Nephron progenitor cell (in vitro differentiated cells): ENCODE results near the gene NPBWR2.

ENCODE experiments used
- DNase-seq: peaks from one replicate; pipeline ENCODE4 v3.0.0; 2021
- H3K27ac Mint-ChIP-seq: 2 replicates; pipeline ENCODE4 v1.8.0; 2021; ENCODE audit warnings: mild to moderate bottlenecking, moderate library complexity, mixed read lengths
- H3K27me3 Mint-ChIP-seq: 2 replicates; pipeline ENCODE4 v1.8.0; 2021; ENCODE audit warnings: mild to moderate bottlenecking, low read depth, mixed read lengths; ENCODE audit not compliant: poor library complexity
- H3K36me3 Mint-ChIP-seq: 2 replicates; pipeline ENCODE4 v1.8.0; 2021; ENCODE audit warnings: low read depth, mixed read lengths
- H3K4me1 Mint-ChIP-seq: 2 replicates; pipeline ENCODE4 v1.8.0; 2021; ENCODE audit warnings: mixed read lengths
- H3K4me3 Mint-ChIP-seq: 2 replicates; pipeline ENCODE4 v1.8.0; 2021; ENCODE audit warnings: mild to moderate bottlenecking, moderate library complexity, mixed read lengths
- H3K9me3 Mint-ChIP-seq: 2 replicates; pipeline ENCODE4 v1.8.0; 2021; ENCODE audit warnings: mild to moderate bottlenecking, moderate library complexity, mixed read lengths
- TF ChIP-seq, protein P1 (sequence below): fragments of 200-600 bp; sonication (generic); IDR thresholded peaks from 2 replicates; pipeline ENCODE4 v1.5.0; 2021; ENCODE audit warnings: antibody characterized with exemption

NPBWR2 gene

DNA sequence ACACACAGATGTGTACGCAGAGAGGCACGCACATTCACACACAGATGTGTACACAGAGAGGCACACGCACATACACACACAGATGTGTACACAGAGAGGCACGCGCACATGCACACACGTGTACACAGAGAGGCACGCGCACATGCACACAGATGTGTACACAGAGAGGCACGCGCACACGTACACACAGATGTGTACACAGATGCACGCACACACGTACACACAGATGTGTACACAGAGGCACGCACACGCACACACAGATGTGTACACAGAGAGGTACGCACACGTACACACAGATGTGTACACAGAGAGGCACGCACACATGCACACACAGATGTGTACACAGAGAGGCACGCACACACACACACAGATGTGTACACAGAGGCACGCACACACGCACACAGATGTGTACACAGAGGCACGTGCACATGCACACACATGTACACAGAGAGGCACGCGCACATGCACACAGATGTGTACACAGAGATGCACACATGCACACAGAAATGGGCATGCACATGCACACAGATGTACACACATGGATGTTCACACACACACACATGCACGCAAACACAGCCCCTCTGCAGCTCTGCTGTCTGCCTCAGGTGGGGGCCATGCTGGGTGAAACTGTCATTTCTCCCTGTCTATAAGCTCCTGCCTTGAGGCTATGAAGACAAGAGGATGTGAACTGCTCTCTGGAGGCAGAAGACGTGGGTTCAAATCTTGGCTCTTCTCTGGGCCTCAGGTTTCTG is 42.6 kb upstream of the NPBWR2 start:
- Mint-ChIP-seq H3K27me3 (peaks cover 27% of the 10 kb centered on the region), H3K4me1 (no peaks in the 10 kb centered on the region), H3K27ac (no peak overlapping the region), H3K4me3 (no peak overlapping the region), H3K9me3 (peaks cover 8% of the 10 kb centered on the region), H3K36me3 (no peaks in the 10 kb centered on the region)
- no peak for DNase-seq
- TF ChIP-seq, protein P1, sequence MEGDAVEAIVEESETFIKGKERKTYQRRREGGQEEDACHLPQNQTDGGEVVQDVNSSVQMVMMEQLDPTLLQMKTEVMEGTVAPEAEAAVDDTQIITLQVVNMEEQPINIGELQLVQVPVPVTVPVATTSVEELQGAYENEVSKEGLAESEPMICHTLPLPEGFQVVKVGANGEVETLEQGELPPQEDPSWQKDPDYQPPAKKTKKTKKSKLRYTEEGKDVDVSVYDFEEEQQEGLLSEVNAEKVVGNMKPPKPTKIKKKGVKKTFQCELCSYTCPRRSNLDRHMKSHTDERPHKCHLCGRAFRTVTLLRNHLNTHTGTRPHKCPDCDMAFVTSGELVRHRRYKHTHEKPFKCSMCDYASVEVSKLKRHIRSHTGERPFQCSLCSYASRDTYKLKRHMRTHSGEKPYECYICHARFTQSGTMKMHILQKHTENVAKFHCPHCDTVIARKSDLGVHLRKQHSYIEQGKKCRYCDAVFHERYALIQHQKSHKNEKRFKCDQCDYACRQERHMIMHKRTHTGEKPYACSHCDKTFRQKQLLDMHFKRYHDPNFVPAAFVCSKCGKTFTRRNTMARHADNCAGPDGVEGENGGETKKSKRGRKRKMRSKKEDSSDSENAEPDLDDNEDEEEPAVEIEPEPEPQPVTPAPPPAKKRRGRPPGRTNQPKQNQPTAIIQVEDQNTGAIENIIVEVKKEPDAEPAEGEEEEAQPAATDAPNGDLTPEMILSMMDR = no peak

DNA sequence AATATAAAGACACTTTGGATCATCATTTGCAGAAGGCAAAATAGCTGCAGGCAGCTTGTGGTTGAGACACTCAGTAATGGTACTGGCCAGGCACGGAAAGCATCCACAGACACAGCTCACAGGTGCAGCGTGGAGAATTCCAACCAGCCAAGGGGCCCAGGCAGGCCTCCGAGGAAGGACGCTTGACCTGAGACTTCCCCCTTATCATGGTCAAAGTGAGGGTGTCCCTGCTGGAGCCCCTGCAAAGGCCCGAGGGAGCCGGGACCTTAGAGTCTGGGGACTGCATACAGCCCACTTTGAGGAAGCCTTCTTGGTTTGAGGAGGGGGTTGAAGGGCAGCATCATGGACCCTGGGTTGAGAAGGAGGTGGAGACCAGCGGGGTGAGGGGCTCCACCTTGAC is 41.8 kb upstream of the NPBWR2 start:
- no peak overlapping the region for H3K27ac Mint-ChIP-seq
- DNase-seq = no peak
- peaks cover 17% of the 10 kb centered on the region for H3K9me3 Mint-ChIP-seq
- H3K27me3 Mint-ChIP-seq = peaks cover 26% of the 10 kb centered on the region
- no peaks in the 10 kb centered on the region for H3K4me1 Mint-ChIP-seq
- no peak overlapping the region for H3K4me3 Mint-ChIP-seq
- H3K36me3 Mint-ChIP-seq = peaks cover 8% of the 10 kb centered on the region
- TF ChIP-seq, protein P1 = no peak

DNA sequence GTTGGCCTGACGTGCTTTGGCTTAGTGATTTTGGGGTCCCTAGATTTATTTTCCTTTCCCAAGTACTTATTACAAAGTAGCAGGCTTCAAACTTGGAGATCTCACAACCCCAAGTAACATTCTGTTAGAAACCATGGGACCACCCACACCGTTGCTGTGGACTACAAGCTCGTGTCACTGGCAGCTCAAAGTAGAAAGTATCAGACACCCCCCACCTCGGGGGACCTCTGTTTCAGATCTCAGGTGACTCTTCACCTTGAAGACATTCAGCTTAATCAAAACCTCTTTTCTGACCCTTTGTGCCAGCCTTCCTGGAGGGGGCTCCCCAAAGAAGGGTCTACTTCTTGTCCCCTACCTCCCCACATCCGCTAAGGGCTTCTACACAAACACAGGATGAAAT is 41.2 kb upstream of the NPBWR2 start:
- TF ChIP-seq, protein P1 = no peak
- Mint-ChIP-seq H3K4me3 (no peak overlapping the region), H3K27me3 (peaks cover 26% of the 10 kb centered on the region), H3K9me3 (peaks cover 19% of the 10 kb centered on the region), H3K27ac (no peak overlapping the region), H3K4me1 (no peaks in the 10 kb centered on the region), H3K36me3 (peaks cover 9% of the 10 kb centered on the region)
- DNase-seq = no peak

DNA sequence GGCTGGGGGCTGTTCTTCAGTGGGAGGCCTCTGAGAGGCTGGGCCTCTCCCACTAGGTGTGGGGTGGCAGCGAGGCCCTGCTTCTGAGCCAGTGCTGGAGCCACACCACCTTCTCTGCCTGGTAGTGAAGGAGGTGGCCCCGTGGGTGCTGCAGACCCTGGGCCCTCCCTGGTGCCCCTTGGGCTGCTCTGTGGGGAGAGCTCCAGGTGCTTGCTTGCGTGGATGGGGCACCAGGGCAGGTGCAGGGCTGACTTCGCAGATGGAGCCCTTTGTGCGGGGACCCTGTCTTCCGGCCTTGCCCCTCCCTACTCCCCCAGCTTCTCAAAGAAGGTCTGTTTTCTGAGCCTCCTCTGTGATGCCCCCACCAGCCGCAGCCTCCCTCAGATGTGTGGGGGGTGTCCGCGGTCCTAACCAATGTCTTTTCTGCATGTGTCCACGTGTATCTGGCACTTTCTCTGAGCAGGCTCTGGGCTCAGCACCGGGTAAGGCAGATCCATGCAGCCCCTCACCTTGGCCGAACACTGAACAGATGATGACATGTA is 39.6 kb upstream of the NPBWR2 start:
- Mint-ChIP-seq H3K4me1 (peaks cover 15% of the 10 kb centered on the region), H3K4me3 (no peak overlapping the region), H3K27me3 (peaks cover 35% of the 10 kb centered on the region), H3K36me3 (peaks cover 9% of the 10 kb centered on the region), H3K9me3 (peaks cover 19% of the 10 kb centered on the region), H3K27ac (no peak overlapping the region)
- no peak for DNase-seq
- TF ChIP-seq, protein P1 = no peak

DNA sequence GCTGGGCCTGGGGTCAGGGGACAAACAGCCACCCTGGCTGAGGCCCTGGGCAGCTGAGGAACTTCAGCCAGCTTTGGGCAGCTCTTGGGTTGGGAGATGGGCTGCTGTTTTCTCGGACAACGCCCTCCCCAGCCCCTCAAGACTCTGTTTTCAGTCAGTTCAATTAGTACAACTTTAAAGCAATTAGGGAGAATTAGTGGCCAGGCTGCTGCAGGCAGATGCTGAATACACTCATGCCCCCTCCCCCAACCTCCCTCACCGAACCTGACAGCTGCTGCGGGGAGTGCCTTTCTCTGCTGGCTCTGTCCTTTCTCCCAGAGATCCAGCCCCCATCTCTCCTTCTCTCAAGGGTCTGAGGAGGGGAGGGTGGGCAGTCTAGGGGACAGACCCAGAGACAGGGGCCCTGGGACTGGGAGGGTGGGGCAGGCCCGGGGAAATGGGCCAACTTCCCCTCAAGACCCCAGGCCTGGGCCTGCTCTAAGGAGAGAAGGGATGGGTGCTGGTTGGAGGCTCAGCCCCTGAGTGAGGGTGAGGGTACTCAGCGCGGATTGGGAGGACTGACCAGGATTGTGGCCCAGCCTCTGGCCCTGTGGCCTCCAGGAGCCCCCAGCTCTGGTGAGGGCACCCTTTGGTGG is 39.1 kb upstream of the NPBWR2 start:
- Mint-ChIP-seq H3K4me1 (peaks cover 16% of the 10 kb centered on the region), H3K4me3 (no peak overlapping the region)
- DNase-seq = no peak

More for the DNA sequence above, 39.1 kb upstream of the NPBWR2 start:
- peaks cover 9% of the 10 kb centered on the region for H3K36me3 Mint-ChIP-seq
- TF ChIP-seq, protein P1 = no peak
- H3K27me3 Mint-ChIP-seq = peaks cover 40% of the 10 kb centered on the region
- H3K9me3 Mint-ChIP-seq = peaks cover 19% of the 10 kb centered on the region
- H3K27ac Mint-ChIP-seq = no peak overlapping the region
